ENCODE data around the gene PCDH9.

GRCh38 chr13:67043901-67044300 is 186.2 kb downstream of the PCDH9 start:
- TF ChIP-seq CTCF (IDR thresholded peaks at IDR 0.05; ENCODE audit: low read depth, low read length) (no peak), EZH2phosphoT487 (IDR thresholded peaks at IDR 0.05; ENCODE audit: low read depth) (no peak)

Measured in OCI-LY3 (cell line).